ENCODE data around the gene RAB40B. TPM values are rescaled to one million over a fixed set of nuclear protein-coding genes. Genes with fewer than 3 reads are reported as not detected.

The RAB40B gene
- total RNA-seq, 4 donors from 2014 or later: 10.4 to 25.5 (median 19.2) TPM

- Histone ChIP-seq H3K4me1 (no peaks in the 10 kb centered on the region), H3K27me3 (no peaks in the 10 kb centered on the region), H3K9me3 (no peaks in the 10 kb centered on the region), H3K4me3 (no peak overlapping the region), H3K27ac (no peak overlapping the region), H3K36me3 (peaks cover 0 to 81% of the 10 kb centered on the region in 2 donors)
- TF ChIP-seq POLR2A (IDR thresholded peaks at IDR 0.05): no peak
- no peak for TF ChIP-seq EP300 (IDR thresholded peaks at IDR 0.05)
- TF ChIP-seq CTCF (IDR thresholded peaks at IDR 0.05): no peak
- TF ChIP-seq POLR2AphosphoS5 (IDR thresholded peaks at IDR 0.05): no peak
- WGBS, 2 donors (ENCODE audit: low coverage in 1 of 2): 75 to 83% methylated on average over 2 to 8 of the region's 8 CpGs
- ATAC-seq: no peak
Measured at GRCh38 chr17:82629748-82630147, 68.8 kb downstream of the RAB40B start.

GRCh38 chr17:82627405-82627804 is 71.1 kb downstream of the RAB40B start:
- H3K27ac ChIP-seq: no peak overlapping the region
- 82 to 94% methylated on average over 6 to 15 of the region's 21 CpGs for WGBS, 2 donors (ENCODE audit: low coverage in 1 of 2)

DNA sequence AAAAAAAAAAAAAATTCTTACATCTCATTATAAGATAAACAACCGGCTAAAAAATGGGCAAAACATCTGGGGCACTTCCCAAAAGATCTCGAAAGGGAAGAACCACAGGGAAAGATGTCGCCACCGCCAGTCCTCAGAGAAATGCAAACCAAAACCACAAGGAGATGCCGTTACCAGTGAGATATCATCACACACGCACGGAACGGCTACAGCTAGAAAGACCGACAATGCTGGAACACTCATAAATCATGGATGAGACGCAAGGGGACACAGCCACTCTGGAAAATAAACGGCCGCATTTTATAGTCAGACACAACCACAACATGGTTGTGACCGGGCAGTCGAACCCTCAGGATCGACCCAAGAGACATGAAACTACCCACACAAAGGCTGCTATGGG is 74.8 kb downstream of the RAB40B start:
- H3K4me1 ChIP-seq: no peaks in the 10 kb centered on the region
- 77 to 83% methylated on average over 5 to 15 of the region's 15 CpGs for WGBS, 2 donors (ENCODE audit: low coverage in 1 of 2)
- peaks cover 0 to 97% of the 10 kb centered on the region in 2 donors for H3K36me3 ChIP-seq
- ATAC-seq: no peak
- TF ChIP-seq POLR2A (IDR thresholded peaks at IDR 0.05): no peak
- TF ChIP-seq CTCF (IDR thresholded peaks at IDR 0.05): no peak
- no peak for TF ChIP-seq EP300 (IDR thresholded peaks at IDR 0.05)
- TF ChIP-seq POLR2AphosphoS5 (IDR thresholded peaks at IDR 0.05): no peak
- H3K4me3 ChIP-seq: no peak overlapping the region
- no peaks in the 10 kb centered on the region for H3K9me3 ChIP-seq
- no peak overlapping the region for H3K27ac ChIP-seq
- H3K27me3 ChIP-seq: no peaks in the 10 kb centered on the region

More at GRCh38 chr17:82627405-82627804, 71.1 kb downstream of the RAB40B start:
- TF ChIP-seq POLR2AphosphoS5 (IDR thresholded peaks at IDR 0.05): no peak
- no peak for TF ChIP-seq POLR2A (IDR thresholded peaks at IDR 0.05)
- TF ChIP-seq CTCF (IDR thresholded peaks at IDR 0.05): no peak
- no peak for TF ChIP-seq EP300 (IDR thresholded peaks at IDR 0.05)
- Histone ChIP-seq H3K4me1 (no peaks in the 10 kb centered on the region), H3K9me3 (no peaks in the 10 kb centered on the region), H3K36me3 (peaks cover 0 to 90% of the 10 kb centered on the region in 2 donors), H3K27me3 (no peaks in the 10 kb centered on the region), H3K4me3 (no peak overlapping the region)
- no peak for ATAC-seq

DNA sequence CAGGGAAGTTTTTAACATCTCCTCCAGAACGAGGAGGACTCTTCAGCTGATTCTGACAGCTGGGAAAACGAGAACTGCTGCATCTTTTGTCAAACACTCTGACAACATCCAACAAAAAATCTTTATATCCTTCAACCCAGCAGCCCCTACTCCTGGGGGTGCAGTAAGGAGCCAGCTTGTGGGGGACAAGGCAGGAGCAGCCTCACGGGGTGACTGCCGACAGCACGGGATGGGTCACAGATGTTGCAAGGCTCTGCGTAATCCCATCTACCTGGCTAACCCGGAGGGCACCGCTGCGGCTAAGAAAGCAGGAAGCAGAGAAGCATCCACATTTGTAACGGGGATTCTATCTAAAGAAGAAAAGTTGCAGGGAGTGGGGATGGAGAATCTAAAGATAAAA is 78.9 kb downstream of the RAB40B start:
- peaks cover 0 to 98% of the 10 kb centered on the region in 2 donors for H3K36me3 ChIP-seq
- TF ChIP-seq POLR2AphosphoS5 (IDR thresholded peaks at IDR 0.05): no peak
- TF ChIP-seq EP300 (IDR thresholded peaks at IDR 0.05): no peak
- no peak for TF ChIP-seq POLR2A (IDR thresholded peaks at IDR 0.05)
- no peak for ATAC-seq
- WGBS, 2 donors (ENCODE audit: low coverage in 1 of 2): 75 to 79% methylated on average over 8 of the region's 10 CpGs
- no peaks in the 10 kb centered on the region for H3K4me1 ChIP-seq
- H3K4me3 ChIP-seq: no peak overlapping the region
- no peaks in the 10 kb centered on the region for H3K9me3 ChIP-seq
- H3K27ac ChIP-seq: no peak overlapping the region
- no peaks in the 10 kb centered on the region for H3K27me3 ChIP-seq

GRCh38 chr17:82619211-82619610 is 79.3 kb downstream of the RAB40B start:
- Histone ChIP-seq H3K27ac (no peak overlapping the region), H3K4me3 (no peak overlapping the region), H3K36me3 (peaks cover 0 to 98% of the 10 kb centered on the region in 2 donors), H3K9me3 (no peaks in the 10 kb centered on the region), H3K27me3 (no peaks in the 10 kb centered on the region), H3K4me1 (no peaks in the 10 kb centered on the region)
- WGBS, 2 donors (ENCODE audit: low coverage in 1 of 2): 40% methylated on average over 1 of the region's 7 CpGs; no CpG with 5 or more reads in 1 of the 2 donors
- no peak for ATAC-seq
- TF ChIP-seq EP300 (IDR thresholded peaks at IDR 0.05) (no peak), POLR2A (IDR thresholded peaks at IDR 0.05) (no peak), CTCF (IDR thresholded peaks at IDR 0.05) (no peak), POLR2AphosphoS5 (IDR thresholded peaks at IDR 0.05) (no peak)
